Fibroblast of lung (primary cell): ENCODE measurements around the gene TRIM67. TPM values are rescaled to one million over a fixed set of nuclear protein-coding genes. Genes with fewer than 3 reads are reported as not detected.

ENCODE experiments used
- DNase-seq, 2 donors: peaks; one replicate each; pipeline versions ENCODE4 v3.0.0 to v3.0.0-alpha.2; 2010; ENCODE audit warnings: low read depth in 2 of 2
- H2AFZ ChIP-seq: 2 replicates; pipeline ENCODE4 v1.5.1; 2012; ENCODE audit warnings: low read length, control low read depth, inconsistent platforms
- H3K27ac ChIP-seq: 2 replicates; pipeline ENCODE4 v1.5.1; 2011; ENCODE audit warnings: low read length, control low read depth; ENCODE audit not compliant: insufficient read depth
- H3K27me3 ChIP-seq: 2 replicates; pipeline ENCODE4 v1.5.1; 2011; ENCODE audit warnings: mild to moderate bottlenecking, low read length; ENCODE audit not compliant: control insufficient read depth, insufficient read depth
- H3K36me3 ChIP-seq: 2 replicates; pipeline ENCODE4 v1.5.1; 2011; ENCODE audit warnings: low read length; ENCODE audit not compliant: control insufficient read depth, insufficient read depth
- H3K4me1 ChIP-seq: 2 replicates; pipeline ENCODE4 v1.5.1; 2011; ENCODE audit warnings: low read length; ENCODE audit not compliant: control insufficient read depth, insufficient read depth; ENCODE audit errors: extremely low read depth
- H3K4me2 ChIP-seq: 2 replicates; pipeline ENCODE4 v1.5.1; 2011; ENCODE audit warnings: low read length, control low read depth; ENCODE audit not compliant: insufficient read depth; ENCODE audit errors: extremely low read depth
- H3K4me3 ChIP-seq, 4 experiments: fragments of 200-600 bp in 1 of 4; sonication (generic) in 1 of 4; replicated peaks in 1 of 4; 2 replicates each; pipeline ENCODE4 v1.5.1; 2011 to 2016; ENCODE audit warnings: low read length in 4 of 4, low read depth in 3 of 4, mild to moderate bottlenecking in 3 of 4, control low read depth in 2 of 4, inconsistent platforms in 1 of 4, mixed read lengths in 1 of 4; ENCODE audit not compliant: insufficient read depth in 1 of 4; ENCODE audit errors: control extremely low read depth in 1 of 4
- H3K79me2 ChIP-seq: 2 replicates; pipeline ENCODE4 v1.5.1; 2012; ENCODE audit warnings: mild to moderate bottlenecking, low read length, inconsistent platforms; ENCODE audit not compliant: control insufficient read depth, insufficient read depth
- H3K9ac ChIP-seq: 2 replicates; pipeline ENCODE4 v1.5.1; 2011; ENCODE audit warnings: mild to moderate bottlenecking, low read length, control low read depth; ENCODE audit not compliant: insufficient read depth
- H3K9me3 ChIP-seq: 2 replicates; pipeline ENCODE4 v1.5.1; 2012; ENCODE audit warnings: low read depth, low read length; ENCODE audit not compliant: control insufficient read depth, insufficient read depth
- H4K20me1 ChIP-seq: 2 replicates; pipeline ENCODE4 v1.5.1; 2011; ENCODE audit warnings: low read length; ENCODE audit not compliant: control insufficient read depth, insufficient read depth; ENCODE audit errors: extremely low read depth
- EZH2 ChIP-seq: IDR thresholded peaks from 2 replicates; pipeline ENCODE4 v1.5.1; 2012; ENCODE audit warnings: low read length, control low read depth, mild to moderate bottlenecking; ENCODE audit errors: missing control alignments
- polyA plus RNA-seq, 2 donors: library from polyadenylated mRNA; depleted of rRNA in 1 of 2; stranded (reverse) in 1 of 2; unstranded in 1 of 2; fragments of >200 nt; gene quantifications; 2 replicates each; pipeline ENCODE4 v1.2.1, GENCODE V29; 2011 to 2012; ENCODE audit warnings: missing spikeins in 1 of 2
- total RNA-seq: library from RNA; depleted of rRNA; stranded (reverse); fragments of >200 nt; gene quantifications from 2 replicates; pipeline ENCODE4 v1.2.1, GENCODE V29; 2014
- TF ChIP-seq, protein P1 (sequence below), 2 donors: IDR thresholded peaks in 1 of 2; conservative IDR thresholded peaks in 1 of 2; 1 replicate in 1 of 2; 2 replicates in 1 of 2; pipeline ENCODE4 v1.5.1; 2011 to 2012; ENCODE audit warnings: low read length in 2 of 2, control low read depth in 1 of 2, inconsistent platforms in 1 of 2, low read depth in 1 of 2, mild to moderate bottlenecking in 1 of 2

The TRIM67 gene
- total and polyA plus RNA-seq, 2 donors (not counting 1 experiment from before 2014, with no cell fraction given): 0.02 to 0.17 TPM

DNA sequence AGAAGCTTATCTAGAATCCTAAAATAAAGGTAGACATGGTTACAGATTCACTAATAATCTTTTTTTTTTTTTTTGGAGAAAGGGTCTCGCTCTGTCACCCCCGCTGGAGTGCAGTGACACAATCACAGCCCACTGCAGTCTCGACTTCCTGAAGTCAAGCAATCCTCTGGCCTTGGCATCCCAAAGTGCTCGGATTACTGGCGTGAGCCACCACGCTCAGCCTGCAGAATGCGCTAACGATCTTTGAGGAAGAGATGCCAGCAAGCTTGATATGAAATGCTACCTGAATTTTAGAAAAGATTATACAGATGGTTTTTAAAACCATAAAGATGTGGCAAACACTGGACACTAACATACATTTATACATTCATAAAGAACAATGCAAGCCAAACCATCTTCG lies 75.1 kb downstream of the TRIM67 start:
- peaks cover 15% of the 10 kb centered on the region for H3K79me2 ChIP-seq
- no peak overlapping the region for H3K9ac ChIP-seq
- no peak for DNase-seq
- H3K4me2 ChIP-seq: no peak overlapping the region
- H3K36me3 ChIP-seq: no peaks in the 10 kb centered on the region
- H3K4me1 ChIP-seq: no peaks in the 10 kb centered on the region
- no peaks in the 10 kb centered on the region for H3K9me3 ChIP-seq
- no peak overlapping the region for H3K4me3 ChIP-seq
- H3K27me3 ChIP-seq: no peaks in the 10 kb centered on the region
- TF ChIP-seq EZH2: no peak
- TF ChIP-seq, protein P1, sequence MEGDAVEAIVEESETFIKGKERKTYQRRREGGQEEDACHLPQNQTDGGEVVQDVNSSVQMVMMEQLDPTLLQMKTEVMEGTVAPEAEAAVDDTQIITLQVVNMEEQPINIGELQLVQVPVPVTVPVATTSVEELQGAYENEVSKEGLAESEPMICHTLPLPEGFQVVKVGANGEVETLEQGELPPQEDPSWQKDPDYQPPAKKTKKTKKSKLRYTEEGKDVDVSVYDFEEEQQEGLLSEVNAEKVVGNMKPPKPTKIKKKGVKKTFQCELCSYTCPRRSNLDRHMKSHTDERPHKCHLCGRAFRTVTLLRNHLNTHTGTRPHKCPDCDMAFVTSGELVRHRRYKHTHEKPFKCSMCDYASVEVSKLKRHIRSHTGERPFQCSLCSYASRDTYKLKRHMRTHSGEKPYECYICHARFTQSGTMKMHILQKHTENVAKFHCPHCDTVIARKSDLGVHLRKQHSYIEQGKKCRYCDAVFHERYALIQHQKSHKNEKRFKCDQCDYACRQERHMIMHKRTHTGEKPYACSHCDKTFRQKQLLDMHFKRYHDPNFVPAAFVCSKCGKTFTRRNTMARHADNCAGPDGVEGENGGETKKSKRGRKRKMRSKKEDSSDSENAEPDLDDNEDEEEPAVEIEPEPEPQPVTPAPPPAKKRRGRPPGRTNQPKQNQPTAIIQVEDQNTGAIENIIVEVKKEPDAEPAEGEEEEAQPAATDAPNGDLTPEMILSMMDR (conservative IDR thresholded peaks at IDR 0.05 in 1 of 2, IDR thresholded peaks at IDR 0.05 in 1 of 2; ENCODE audit: low read depth in 1 of 2, low read length in 2 of 2): no peak
- H3K27ac ChIP-seq: no peak overlapping the region
- H4K20me1 ChIP-seq: no peaks in the 10 kb centered on the region
- no peak overlapping the region for H2AFZ ChIP-seq

DNA sequence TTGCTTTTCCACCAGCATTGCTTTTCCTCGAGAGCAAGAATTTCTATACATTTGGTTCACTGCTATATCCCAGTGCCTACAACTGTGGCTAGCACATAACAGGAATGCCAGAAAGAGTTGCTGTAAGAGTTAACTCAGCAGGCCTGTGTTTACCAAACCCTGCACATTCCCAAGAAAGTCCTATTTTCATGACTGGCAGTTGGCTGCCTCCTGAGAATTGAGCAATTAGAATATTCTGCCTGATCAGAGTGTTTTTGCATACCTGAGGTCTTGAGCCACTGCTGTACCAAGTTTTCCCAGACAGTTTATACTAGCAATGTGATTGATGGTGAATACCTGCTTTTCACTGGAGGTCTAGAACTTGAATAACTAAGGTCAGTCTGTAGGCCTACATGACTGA lies 76.4 kb downstream of the TRIM67 start:
- Histone ChIP-seq H3K4me2 (no peak overlapping the region), H3K9ac (no peak overlapping the region), H2AFZ (no peak overlapping the region), H3K4me3 (no peak overlapping the region), H3K9me3 (no peaks in the 10 kb centered on the region), H3K27ac (no peak overlapping the region), H3K36me3 (no peaks in the 10 kb centered on the region), H4K20me1 (no peaks in the 10 kb centered on the region), H3K4me1 (no peaks in the 10 kb centered on the region), H3K79me2 (peaks cover 27% of the 10 kb centered on the region), H3K27me3 (no peaks in the 10 kb centered on the region)
- no peak for TF ChIP-seq EZH2
- TF ChIP-seq, protein P1 (conservative IDR thresholded peaks at IDR 0.05 in 1 of 2, IDR thresholded peaks at IDR 0.05 in 1 of 2; ENCODE audit: low read depth in 1 of 2, low read length in 2 of 2): no peak
- DNase-seq: no peak

DNA sequence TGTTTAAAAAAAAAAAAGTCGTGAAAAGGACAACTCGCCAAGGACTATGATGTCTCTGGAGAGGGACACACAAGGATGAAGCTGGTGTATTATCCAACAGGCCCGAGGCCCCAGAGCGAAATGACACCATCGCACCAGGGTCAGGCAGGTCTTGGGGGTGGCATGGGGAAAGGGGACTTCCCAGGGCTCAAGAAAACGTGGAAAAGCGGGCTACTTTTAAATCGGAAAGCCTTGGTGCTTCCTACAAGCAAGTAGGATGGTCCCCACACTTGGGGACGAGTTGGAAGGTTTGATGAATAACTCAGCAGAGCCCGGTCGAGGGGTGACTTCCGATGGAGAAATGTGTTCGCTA lies 78.6 kb downstream of the TRIM67 start:
- TF ChIP-seq, protein P1 (conservative IDR thresholded peaks at IDR 0.05 in 1 of 2, IDR thresholded peaks at IDR 0.05 in 1 of 2; ENCODE audit: low read depth in 1 of 2, low read length in 2 of 2): no peak
- no peak for TF ChIP-seq EZH2
- peak overlapping the region; percentile 90 for H2AFZ ChIP-seq
- H3K36me3 ChIP-seq: no peaks in the 10 kb centered on the region
- peak overlapping the region; percentile 83 for H3K27ac ChIP-seq
- no peaks in the 10 kb centered on the region for H3K9me3 ChIP-seq
- DNase-seq: peak; percentile 12 to 25
- peaks cover 44% of the 10 kb centered on the region for H3K79me2 ChIP-seq
- H3K9ac ChIP-seq: peak overlapping the region; percentile 63
- no peaks in the 10 kb centered on the region for H3K4me1 ChIP-seq
- H3K4me3 ChIP-seq: peak overlapping the region; percentile 75 to 96 (median 86)
- H4K20me1 ChIP-seq: no peaks in the 10 kb centered on the region
- peak overlapping the region; percentile 94 for H3K4me2 ChIP-seq
- H3K27me3 ChIP-seq: no peaks in the 10 kb centered on the region
